ENCODE measurements around the gene ROBO1. TPM values are rescaled to one million over a fixed set of nuclear protein-coding genes. Genes with fewer than 3 reads are reported as not detected.
"Not testable (repeated sequence)": the region's sequence is repeated elsewhere in the genome, so short reads cannot be mapped to it uniquely, and the experiment has no call there.

The ROBO1 gene
- polyA plus RNA-seq, 3 donors = 115 to 133 (median 127) TPM

DNA sequence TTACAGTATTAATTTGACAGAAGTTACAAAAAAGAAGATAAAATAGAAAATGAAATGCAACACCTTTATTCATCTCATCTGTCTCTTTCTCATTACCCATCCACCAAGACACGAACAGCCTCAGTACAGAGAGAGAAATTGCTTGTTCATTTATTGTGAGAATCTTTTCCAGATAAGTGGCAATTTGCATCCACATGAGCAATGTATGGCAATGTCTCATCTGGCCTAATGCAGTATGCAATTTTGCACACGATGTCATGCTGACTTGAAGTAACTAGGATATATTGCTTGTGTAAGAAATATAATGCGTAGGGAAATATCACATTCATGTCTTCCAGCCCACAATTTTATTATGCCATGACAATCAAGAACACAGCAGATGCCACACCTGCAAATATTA, 866.9 kb downstream of the ROBO1 start:
- DNase-seq (ENCODE audit: low read depth in 3 of 3, low spot score in 2 of 3) = no peak

DNA sequence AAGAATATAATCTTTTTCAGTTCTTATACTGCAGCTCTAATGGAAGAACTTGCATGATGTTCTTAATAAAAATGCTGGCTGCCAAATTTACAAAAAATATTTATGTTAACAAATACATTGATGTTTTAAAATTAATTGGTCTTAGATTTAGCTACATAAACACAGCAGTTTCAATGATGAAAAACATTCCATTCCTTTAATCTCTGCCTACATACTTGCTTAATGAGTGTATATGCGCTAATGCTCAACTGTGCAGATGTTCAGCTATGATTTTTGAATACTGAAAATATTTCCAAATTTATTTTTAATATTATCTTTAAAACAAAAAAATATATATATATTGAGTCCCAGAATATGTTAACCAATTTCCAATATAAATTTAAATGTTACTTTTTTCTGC, 867.4 kb downstream of the ROBO1 start:
- DNase-seq (ENCODE audit: low read depth in 3 of 3, low spot score in 2 of 3) = no peak

DNA sequence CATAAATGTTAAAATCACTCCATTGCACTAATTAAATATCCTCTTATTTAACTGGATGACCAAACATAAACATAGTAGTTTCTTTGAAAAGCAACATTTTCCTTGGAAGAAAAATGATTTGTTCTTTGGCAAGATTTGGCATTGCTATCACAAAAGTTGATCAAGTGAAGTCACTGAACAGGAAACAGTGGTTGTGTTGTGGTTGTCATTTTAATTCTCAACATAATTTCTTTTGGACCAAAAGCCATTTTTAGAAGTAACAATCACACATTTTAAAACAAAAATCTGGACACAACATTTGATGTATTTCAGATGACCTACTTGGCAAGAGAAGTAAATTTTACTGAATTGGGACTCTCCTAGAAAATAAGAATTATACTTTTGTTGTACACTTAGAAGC, 872.3 kb downstream of the ROBO1 start:
- DNase-seq (ENCODE audit: low read depth in 3 of 3, low spot score in 2 of 3) = no peak

DNA sequence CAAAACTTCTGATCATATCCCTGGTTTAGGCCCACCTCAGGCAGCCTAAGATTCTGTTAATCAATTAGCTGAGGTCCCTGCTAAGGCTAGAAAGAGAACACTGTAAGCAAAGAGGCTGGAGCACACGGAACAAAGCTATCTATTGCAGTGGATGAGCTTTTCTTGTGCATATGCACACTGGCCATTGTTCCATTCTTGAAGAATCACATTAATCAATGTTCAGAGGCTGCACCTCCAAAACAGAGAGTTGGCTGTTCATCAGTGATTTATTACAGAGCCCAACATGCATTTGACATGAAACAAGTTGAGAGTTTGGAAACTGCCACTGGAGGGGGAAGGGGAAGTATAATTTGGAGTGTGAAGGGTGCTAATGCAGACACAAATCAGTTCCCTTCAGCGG, 873.0 kb downstream of the ROBO1 start:
- no peak for DNase-seq (ENCODE audit: low read depth in 3 of 3, low spot score in 2 of 3)

DNA sequence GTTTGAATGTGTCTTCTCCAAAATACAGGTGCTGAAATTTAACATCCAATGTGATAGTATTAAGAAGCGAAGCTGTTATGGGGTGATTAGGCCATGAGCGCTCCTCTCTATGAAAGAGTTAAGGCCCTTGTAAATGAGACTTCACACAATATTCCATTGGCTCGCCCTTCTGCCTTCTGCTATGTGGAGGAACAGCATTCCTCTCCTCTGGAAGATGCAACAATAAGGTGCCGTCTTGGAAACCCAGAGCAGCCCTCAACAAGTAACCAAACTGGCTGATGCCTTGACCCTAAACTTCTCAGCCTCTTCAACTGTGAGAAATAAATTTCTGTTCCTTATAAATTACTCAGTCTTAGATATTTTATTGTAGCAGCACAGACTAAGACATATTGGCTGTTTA, 874.6 kb downstream of the ROBO1 start:
- DNase-seq (ENCODE audit: low read depth in 3 of 3, low spot score in 2 of 3) = no peak

DNA sequence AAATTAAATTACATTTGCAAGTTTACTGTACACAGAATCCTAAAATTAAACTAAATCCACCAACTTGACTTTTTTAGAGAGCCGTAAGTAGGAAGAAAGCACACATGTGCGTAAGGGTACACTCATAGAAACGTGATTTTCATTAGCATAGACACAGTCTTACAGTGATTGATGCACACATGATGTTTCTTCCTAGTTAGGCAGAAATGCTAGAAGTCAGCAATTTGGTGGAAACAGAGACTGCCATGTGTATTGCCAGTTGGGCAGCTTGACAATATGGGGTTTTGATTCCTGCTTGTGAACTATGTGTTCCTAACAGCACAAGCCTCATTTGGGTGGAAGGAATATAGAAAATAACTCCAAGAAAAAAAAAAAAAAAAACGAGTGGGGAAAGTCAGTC, 878.5 kb downstream of the ROBO1 start:
- DNase-seq (ENCODE audit: low read depth in 3 of 3, low spot score in 2 of 3) = no peak

DNA sequence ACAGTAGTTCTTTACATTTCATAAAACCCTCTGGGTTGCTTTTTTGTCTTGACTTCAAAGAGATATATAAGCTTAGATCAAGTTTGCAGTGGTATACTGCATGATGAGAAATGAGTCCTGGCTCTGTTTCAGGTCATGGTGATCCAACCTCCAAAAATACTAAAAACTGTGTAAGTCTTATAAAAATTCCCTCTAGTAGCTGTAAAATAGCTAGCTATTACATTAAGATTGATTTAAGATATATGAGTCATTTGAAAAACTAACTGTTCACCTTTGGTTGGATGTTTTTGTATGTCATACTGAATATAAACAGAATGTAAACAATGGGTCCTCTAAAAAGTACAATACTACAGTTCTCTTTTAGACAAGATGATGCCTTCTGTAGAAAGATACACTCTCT, 879.2 kb downstream of the ROBO1 start:
- no peak for DNase-seq (ENCODE audit: low read depth in 3 of 3, low spot score in 2 of 3)

DNA sequence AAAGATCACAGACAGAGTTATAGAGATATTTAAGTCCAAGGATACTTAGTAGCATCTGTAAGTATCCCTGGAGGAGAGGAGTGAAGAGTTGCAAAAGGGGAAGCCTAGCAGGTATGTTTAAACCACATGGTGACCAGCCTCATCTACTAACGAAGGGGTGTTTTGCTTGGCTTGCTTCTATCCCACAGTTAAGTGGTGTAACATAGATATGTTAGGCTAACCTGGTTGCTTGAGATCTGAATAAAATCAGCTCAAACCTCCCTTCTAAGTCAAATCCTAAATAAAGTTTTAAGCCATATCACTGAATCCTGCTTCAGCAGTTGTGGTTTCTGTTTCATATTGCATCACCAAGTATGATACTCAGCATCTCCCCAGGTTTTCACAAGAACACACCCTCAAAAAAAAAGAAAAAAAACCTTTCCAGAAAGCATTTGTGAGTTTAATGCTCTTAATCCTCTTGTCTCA, 880.2 kb downstream of the ROBO1 start:
- DNase-seq (ENCODE audit: low read depth in 3 of 3, low spot score in 2 of 3) = no peak

DNA sequence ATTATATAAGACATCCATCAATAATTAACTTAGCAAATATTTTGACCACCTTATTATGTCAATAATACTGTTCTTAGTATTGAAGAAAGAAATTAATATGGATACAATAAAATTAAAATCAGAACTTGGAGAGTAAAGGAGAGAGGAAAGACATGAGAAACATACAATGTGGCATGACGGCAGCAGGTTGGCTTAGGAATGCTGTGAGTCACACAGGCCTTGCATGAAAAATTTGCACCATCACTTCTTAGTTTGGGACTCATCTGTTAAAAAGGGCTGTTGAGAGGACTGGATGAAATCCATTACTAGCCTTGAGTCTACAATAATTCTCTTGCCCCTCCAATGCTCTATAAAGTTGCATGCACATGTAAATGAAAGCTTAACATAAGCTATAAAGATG, 880.8 kb downstream of the ROBO1 start:
- no peak for DNase-seq (ENCODE audit: low read depth in 3 of 3, low spot score in 2 of 3)

DNA sequence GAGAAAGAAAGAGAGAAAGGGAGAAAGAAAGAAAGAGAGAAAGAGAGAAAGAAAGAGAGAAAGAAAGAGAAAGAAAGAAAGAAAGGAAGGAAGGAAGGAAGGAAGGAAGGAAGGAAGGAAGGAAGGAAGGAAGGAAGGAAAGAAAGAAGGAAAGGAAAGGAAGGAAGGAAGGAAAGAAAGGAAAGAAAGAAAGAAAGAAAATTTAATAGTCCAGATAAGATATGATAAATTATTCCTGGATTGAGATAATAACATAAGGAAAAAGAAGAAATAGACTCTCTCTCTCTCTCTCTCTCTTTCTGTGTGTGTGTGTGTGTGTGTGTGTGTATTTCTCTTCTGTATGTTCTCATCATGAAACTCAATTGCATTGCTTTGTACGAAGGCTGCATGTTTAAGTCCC, 883.2 kb downstream of the ROBO1 start:
- not testable (repeated sequence) for DNase-seq (ENCODE audit: low read depth in 3 of 3, low spot score in 2 of 3)

DNA sequence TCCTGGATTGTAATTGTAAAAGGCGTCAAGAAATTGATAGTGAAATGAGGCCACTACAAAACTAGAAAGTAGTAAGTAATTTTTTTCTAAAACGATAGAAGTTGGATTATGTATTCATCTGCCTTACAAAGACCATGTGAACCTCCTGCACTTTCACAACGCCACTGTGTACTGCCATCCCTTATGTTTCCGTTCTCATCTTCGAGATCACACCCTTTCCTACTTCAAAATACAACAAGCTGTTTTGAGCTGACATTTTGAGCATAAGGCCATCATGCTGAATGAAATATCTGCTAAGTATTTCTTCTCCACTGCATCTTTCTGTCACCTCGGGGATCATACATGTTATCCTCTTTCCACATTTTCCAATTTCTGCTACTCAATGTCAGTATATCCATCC, 885.5 kb downstream of the ROBO1 start:
- no peak for DNase-seq (ENCODE audit: low read depth in 3 of 3, low spot score in 2 of 3)

DNA sequence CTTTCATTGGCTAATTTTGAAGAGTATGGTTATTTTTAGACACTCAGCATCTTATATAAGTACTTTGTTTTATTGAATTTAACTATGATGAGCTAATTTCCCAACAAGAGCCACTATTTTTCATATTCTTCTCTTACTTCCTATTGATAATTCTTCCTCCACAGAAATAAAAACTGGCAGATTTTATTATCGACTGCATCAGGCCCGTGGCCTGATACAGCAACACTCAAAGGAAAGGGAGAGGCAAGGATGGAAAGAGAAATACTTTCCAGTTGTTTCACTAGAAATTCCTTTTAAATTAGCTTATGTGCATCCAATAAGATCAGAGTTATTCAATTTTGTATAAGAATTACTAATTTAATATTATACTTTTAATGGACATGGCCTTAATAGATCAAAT, 886.3 kb downstream of the ROBO1 start:
- DNase-seq (ENCODE audit: low read depth in 3 of 3, low spot score in 2 of 3) = no peak

DNA sequence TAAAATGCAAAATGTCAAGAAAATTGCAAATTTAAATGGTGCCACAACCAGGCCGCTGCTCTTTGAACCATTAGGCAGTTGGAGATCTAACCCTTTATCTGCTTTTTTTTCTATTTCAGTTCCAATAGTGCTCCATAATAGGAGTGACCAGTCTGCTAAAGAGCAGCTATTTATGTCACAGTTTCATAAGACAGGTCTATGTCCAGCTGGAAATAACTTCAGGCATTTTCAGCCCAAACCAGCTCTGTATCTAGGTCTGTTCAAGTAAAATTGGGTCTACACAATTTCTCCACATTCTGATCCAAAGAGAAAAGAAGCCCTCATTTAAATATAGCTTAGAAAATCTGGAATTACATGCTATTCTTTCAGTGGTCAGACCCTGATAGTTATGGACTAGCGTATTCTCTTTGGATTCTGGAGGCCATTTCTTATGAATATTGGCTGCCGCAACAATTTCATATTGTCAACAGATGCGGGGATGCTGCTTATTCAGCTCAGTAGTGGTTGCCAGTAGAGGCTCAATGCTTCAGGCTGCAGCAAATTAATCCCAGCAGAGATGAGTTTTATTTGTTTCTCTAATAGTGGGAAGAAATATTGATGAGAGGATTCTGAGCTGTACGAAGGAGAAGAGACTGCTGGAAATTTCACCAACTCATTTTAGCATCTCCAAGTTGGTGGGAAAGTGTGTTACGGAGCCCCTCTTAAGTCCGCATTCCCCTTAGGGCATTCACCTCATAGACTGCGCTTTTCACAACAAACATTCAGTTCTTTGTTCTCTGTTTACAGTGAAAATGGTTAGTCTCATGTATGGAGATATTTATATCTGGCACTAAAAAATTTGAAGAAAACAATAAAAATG, 887.0 kb downstream of the ROBO1 start:
- DNase-seq (ENCODE audit: low read depth in 3 of 3, low spot score in 2 of 3) = no peak

DNA sequence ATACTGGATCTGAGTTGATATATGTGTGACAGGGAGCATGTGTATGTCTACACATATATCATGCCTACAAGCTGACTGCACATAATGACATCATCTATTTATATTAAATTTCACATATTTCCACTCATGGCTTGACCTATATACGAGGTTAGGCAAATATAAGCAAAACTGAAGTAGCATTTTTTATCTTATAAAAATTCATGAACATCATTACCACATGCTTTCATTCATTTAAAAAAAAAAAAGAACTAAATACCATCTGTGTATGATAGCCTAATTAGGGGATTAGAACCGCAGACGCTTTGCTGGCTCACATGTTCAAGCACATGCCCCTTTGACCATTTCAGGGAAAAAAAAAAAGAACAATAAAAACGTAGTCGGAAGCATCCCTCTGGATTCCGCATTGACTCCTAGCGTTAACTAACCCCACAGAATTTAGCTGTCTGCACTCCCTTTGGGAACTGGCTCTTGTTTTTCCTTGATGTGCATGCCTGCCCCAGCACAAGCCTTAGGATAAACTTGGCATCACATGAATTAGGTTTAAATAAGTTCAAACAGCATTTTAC, 888.4 kb downstream of the ROBO1 start:
- DNase-seq (ENCODE audit: low read depth in 3 of 3, low spot score in 2 of 3) = no peak

DNA sequence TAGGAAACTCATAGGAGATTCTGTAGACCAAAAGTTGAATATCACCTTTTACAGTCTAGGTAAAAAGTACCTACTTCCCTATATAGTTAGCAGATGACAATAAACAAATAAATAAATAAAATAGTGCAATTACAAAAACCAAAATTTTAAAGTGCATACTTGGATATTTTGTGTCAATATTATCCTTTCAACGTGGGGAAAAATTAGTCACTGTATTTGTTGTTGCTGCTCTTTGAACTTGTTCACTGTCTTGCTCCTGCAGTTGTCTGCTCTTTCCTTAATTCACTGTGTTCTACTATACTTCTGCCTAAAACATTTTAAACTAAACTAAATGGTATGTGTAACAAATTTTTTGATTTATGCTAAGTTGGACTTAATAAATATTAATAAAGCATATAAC, 889.0 kb downstream of the ROBO1 start:
- no peak for DNase-seq (ENCODE audit: low read depth in 3 of 3, low spot score in 2 of 3)

DNA sequence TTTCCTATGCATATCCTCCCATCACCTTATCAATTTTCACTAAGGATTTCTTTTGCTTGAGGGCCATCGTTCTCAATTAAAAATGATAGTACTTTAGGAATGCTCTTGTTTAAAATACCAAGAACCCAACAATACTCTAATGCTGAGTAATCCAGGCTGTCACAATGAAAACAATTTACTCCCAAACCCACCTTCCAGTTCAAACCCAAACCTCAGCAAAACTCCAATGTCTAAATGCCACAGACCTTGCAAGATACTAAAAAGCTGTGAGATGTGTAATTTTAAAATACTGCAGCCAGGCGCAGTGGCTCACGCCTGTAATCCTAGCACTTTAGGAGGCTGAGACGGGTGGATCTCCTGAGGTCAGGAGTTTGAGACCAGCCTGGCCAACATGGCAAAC, 889.8 kb downstream of the ROBO1 start:
- DNase-seq (ENCODE audit: low read depth in 3 of 3, low spot score in 2 of 3) = no peak

DNA sequence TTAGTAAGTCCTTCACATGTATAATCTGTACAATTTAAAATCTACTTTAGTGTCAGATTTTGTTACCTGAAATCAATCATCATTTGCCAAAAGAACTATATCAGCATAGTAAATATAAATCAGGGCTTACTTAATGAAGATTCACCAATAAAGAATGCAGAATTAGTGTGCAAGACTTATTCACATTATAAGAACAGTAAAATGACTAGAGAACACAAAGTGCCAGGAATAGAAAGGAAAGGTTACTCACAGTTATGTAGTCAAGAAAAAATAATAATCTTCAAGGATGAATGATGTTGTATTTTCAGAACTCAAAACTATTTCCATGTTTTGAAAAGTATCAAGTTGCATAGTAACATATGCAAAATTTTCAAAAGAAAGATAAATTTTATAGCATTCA, 891.9 kb downstream of the ROBO1 start:
- DNase-seq (ENCODE audit: low read depth in 3 of 3, low spot score in 2 of 3) = no peak

DNA sequence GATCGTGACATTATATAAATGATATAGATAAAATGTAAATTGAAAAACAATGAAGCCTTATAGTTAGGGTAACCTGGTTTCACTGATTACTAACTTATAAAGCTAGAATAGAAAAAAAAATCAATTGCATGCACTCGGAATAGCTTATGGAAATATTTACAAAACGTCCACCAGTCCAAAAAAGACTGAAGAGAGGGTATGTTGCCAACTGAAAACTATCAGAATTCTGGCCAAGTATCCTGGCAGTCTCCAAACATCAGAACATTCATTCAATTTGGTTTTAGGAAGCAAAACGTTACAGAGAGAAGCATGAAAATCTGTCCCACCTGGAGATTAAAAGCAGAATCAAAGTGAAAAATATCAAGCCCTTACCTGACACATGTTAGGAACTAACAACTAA, 892.4 kb downstream of the ROBO1 start:
- DNase-seq (ENCODE audit: low read depth in 3 of 3, low spot score in 2 of 3) = no peak

DNA sequence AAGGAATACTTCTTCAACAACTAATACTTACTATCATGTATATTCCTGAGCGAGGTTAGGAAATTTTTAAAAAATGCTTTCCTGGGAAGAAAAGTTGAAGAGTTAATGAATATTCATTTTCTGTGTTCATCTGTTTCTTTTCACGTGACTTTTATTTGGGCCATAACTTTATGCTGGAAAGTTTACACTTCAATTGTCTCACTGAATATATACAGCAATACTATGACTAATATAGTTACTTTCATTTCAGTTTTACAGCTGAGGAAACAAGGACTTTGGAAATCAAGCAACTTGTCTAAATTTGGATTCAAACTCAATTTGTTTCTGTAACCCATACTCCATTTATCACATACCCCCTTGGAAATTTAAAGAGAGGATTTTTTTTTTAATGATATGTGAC, 894.2 kb downstream of the ROBO1 start:
- no peak for DNase-seq (ENCODE audit: low read depth in 3 of 3, low spot score in 2 of 3)

DNA sequence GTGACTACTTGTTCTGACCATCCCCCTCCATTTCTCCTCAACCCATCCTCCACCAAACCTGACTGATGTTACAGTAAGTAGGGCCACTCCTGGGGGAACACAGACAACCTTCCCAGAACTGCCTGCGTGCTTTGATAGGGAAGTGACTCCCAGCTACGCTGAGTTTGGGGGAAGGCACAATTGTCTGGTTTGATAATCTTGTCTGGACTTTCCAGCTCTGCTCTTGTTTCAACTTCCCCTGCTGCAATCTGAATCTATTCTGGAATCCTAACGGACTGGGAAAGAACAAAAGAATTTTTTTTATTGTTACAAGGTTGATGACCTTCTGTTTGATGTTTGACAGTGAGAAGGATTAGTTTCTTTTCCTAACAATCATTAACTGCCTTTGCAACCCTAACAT, 895.6 kb downstream of the ROBO1 start:
- no peak for DNase-seq (ENCODE audit: low read depth in 3 of 3, low spot score in 2 of 3)

DNA sequence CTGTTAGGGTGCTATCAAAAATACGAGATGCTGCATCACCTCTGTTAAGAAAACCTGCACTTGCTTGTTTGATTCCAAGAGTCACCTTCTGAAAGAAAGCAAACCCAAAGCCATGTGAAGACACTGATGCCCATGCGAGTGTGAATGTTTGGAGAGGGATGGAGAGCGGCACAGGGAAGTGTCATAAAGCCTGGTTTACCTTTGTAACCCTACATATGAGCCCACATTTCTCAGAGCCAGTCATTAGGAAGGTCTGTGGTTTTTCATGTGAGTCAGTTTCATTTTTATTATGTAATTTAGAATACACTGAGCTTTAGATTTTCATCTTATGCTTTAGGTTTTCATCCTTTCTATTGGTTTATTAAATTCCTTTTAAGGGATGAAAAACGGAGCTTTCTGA, 896.8 kb downstream of the ROBO1 start:
- DNase-seq (ENCODE audit: low read depth in 3 of 3, low spot score in 2 of 3) = no peak

DNA sequence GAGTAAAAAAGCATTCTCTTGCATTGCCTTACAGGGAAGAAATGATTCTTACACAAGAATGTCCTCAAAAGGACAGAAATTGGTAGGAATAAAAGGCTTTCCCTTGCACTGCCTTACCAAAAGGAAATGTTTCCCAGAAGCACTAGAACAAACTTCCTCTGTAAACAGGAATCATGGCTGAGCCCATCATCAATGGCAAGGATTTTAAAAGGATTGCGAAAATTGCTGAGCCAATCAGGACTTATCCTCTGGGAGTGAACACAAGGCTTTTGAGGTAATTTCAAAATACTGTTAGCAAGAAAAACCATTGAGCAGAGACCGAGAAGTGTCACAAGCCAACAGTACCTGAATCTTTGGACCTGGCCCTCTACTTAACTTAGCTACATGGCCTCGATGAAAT, 897.3 kb downstream of the ROBO1 start:
- DNase-seq (ENCODE audit: low read depth in 3 of 3, low spot score in 2 of 3) = no peak

DNA sequence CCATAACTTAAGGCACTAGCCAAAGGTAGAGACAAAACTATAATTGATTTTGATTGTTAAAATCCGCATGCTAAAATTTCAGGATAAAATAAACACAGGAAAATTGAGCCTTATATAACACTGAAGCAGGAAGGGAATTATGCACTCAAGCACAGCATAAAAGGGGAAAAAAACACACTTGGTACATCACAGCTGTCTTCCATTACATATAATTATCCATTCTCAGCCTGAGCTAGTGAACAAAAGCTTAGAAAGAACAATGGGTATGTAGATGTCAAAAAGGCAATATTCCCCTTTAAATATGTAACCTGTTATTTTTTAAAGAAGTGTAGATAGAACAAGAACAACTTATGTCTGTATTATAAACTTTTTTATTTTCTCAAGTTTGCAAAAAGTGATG, 899.2 kb downstream of the ROBO1 start:
- DNase-seq (ENCODE audit: low read depth in 3 of 3, low spot score in 2 of 3) = no peak
